H1 (cell line): ENCODE measurements around the gene TMEM272. TPM values are rescaled to one million over a fixed set of nuclear protein-coding genes. Genes with fewer than 3 reads are reported as not detected.

Experiments used
- CTCF ChIA-PET: fragments of 300-600 bp; sonication (Branson Sonifier 250); formaldehyde crosslinking; loops from one replicate; lab custom pipeline; 2021; ENCODE audit not compliant: partially characterized antibody; lab: Charles Lee
- POLR2A ChIA-PET: fragments of 300-600 bp; sonication (Branson Sonifier 250); formaldehyde crosslinking; loops from one replicate; lab custom pipeline; 2021; ENCODE audit warnings: inconsistent platforms; ENCODE audit not compliant: partially characterized antibody; lab: Charles Lee
- DNase-seq, 2 experiments: peaks; one replicate each; pipeline versions ENCODE4 v3.0.0 to v3.0.0-alpha.2; 2010 to 2022; ENCODE audit warnings: low spot score in 2 of 2, low read depth in 1 of 2, mixed read lengths in 1 of 2
- FAIRE-seq: peaks from 2 replicates; lab custom pipeline; 2011; peaks lifted over from hg19 to GRCh38; lab: Jason Lieb, UNC
- H2AFZ ChIP-seq: 2 replicates; pipeline ENCODE4 v1.8.1; 2012; ENCODE audit warnings: low read length, inconsistent platforms
- H2AK5ac ChIP-seq: 2 replicates; pipeline ENCODE4 v1.6.1; 2013; ENCODE audit warnings: low read depth, low read length
- H2BK120ac ChIP-seq: replicated peaks from 2 replicates; pipeline ENCODE3; 2013; ENCODE audit warnings: low read depth, low read length, inconsistent platforms
- H2BK12ac ChIP-seq: 2 replicates; pipeline ENCODE4 v1.6.1; 2013; ENCODE audit warnings: low read depth, low read length
- H2BK15ac ChIP-seq: 2 replicates; pipeline ENCODE4 v1.6.1; 2013; ENCODE audit warnings: low read length
- H2BK20ac ChIP-seq: 2 replicates; pipeline ENCODE4 v1.6.1; 2013; ENCODE audit warnings: low read length
- H2BK5ac ChIP-seq: 2 replicates; pipeline ENCODE4 v1.6.1; 2013; ENCODE audit warnings: low read depth, low read length
- H3K14ac ChIP-seq: 2 replicates; pipeline ENCODE4 v1.6.1; 2013; ENCODE audit warnings: inconsistent platforms; ENCODE audit not compliant: insufficient read length
- H3K18ac ChIP-seq: 2 replicates; pipeline ENCODE4 v1.6.1; 2013; ENCODE audit warnings: low read length; ENCODE audit errors: extremely low read depth
- H3K23ac ChIP-seq: 2 replicates; pipeline ENCODE4 v1.6.1; 2013; ENCODE audit warnings: inconsistent platforms; ENCODE audit not compliant: insufficient read length
- H3K23me2 ChIP-seq: 2 replicates; pipeline ENCODE4 v1.6.1; 2013; ENCODE audit warnings: low read depth, low read length
- H3K27ac ChIP-seq: 2 replicates; pipeline ENCODE4 v1.6.1; 2011; ENCODE audit warnings: low read depth, low read length, inconsistent platforms
- H3K27me3 ChIP-seq, 4 experiments: replicated peaks in 1 of 4; 1 replicate in 1 of 4; 2 replicates in 3 of 4; pipeline versions ENCODE4 v1.6.1 to v1.8.1; 2011 to 2013; ENCODE audit warnings: low read length in 3 of 4, mild to moderate bottlenecking in 3 of 4, inconsistent platforms in 2 of 4, mixed read lengths in 2 of 4, moderate library complexity in 1 of 4; ENCODE audit not compliant: control insufficient read depth in 3 of 4, insufficient read depth in 3 of 4; ENCODE audit errors: extremely low read depth in 1 of 4
- H3K36me3 ChIP-seq, 4 experiments: 2 replicates each; pipeline versions ENCODE4 v1.6.1 to v1.8.1; 2011 to 2013; ENCODE audit warnings: mild to moderate bottlenecking in 4 of 4, low read length in 3 of 4, moderate library complexity in 2 of 4, control low read depth in 1 of 4, inconsistent platforms in 1 of 4; ENCODE audit not compliant: insufficient read depth in 4 of 4, control insufficient read depth in 2 of 4
- H3K4ac ChIP-seq: replicated peaks from 2 replicates; pipeline ENCODE3; 2013; ENCODE audit warnings: low read length, low read depth, mixed read lengths, inconsistent platforms; ENCODE audit not compliant: insufficient read length
- H3K4me1 ChIP-seq, 4 experiments: replicated peaks in 1 of 4; 1 replicate in 1 of 4; 2 replicates in 3 of 4; pipeline versions ENCODE4 v1.6.1 to v1.8.1; 2011 to 2013; ENCODE audit warnings: low read length in 3 of 4, inconsistent platforms in 2 of 4, mixed read lengths in 1 of 4; ENCODE audit not compliant: insufficient read depth in 4 of 4, control insufficient read depth in 3 of 4
- H3K4me2 ChIP-seq, 2 experiments: 2 replicates each; pipeline versions ENCODE4 v1.6.1 to v1.8.1; 2011 to 2013; ENCODE audit warnings: low read depth in 2 of 2, low read length in 2 of 2, control low read depth in 1 of 2, inconsistent platforms in 1 of 2, mild to moderate bottlenecking in 1 of 2; ENCODE audit not compliant: insufficient read depth in 1 of 2
- H3K4me3 ChIP-seq, 4 experiments: fragments of 200-600, 300-600 bp in 1 of 4; sonication (generic), shearing (Covaris generic), sonication (Bioruptor Twin) in 1 of 4; 2 replicates each; pipeline versions ENCODE4 v1.5.1 to v1.8.1; 2011 to 2016; ENCODE audit warnings: low read length in 4 of 4, low read depth in 3 of 4, control low read depth in 2 of 4, inconsistent platforms in 2 of 4, mild to moderate bottlenecking in 2 of 4, mixed read lengths in 1 of 4, moderate library complexity in 1 of 4; ENCODE audit not compliant: insufficient read depth in 2 of 4; ENCODE audit errors: extremely low read depth in 1 of 4
- H3K56ac ChIP-seq: replicated peaks from 2 replicates; pipeline ENCODE3; 2013; ENCODE audit warnings: low read depth, mild to moderate bottlenecking, mixed read lengths, low read length, inconsistent platforms; ENCODE audit not compliant: insufficient read length
- H3K79me1 ChIP-seq: 2 replicates; pipeline ENCODE4 v1.6.1; 2013; ENCODE audit warnings: low read depth, low read length, control low read depth
- H3K79me2 ChIP-seq, 2 experiments: 2 replicates each; pipeline versions ENCODE4 v1.6.1 to v1.8.1; 2012 to 2013; ENCODE audit warnings: low read length in 2 of 2, mild to moderate bottlenecking in 2 of 2, inconsistent platforms in 1 of 2; ENCODE audit not compliant: insufficient read depth in 2 of 2, control insufficient read depth in 1 of 2
- H3K9ac ChIP-seq, 4 experiments: replicated peaks in 1 of 4; 1 replicate in 1 of 4; 2 replicates in 3 of 4; pipeline versions ENCODE4 v1.6.1 to v1.8.1; 2011 to 2013; ENCODE audit warnings: low read depth in 3 of 4, low read length in 3 of 4, control low read depth in 2 of 4, mild to moderate bottlenecking in 2 of 4, moderate library complexity in 2 of 4, inconsistent platforms in 1 of 4; ENCODE audit errors: extremely low read depth in 1 of 4
- H3K9me3 ChIP-seq, 2 experiments: 2 replicates each; pipeline versions ENCODE4 v1.6.1 to v1.8.1; 2012 to 2013; ENCODE audit warnings: mild to moderate bottlenecking in 2 of 2, moderate library complexity in 2 of 2, control low read depth in 1 of 2, inconsistent platforms in 1 of 2, low read depth in 1 of 2, low read length in 1 of 2, mixed read lengths in 1 of 2; ENCODE audit not compliant: insufficient read depth in 2 of 2
- H4K20me1 ChIP-seq, 2 experiments: replicated peaks in 1 of 2; 2 replicates each; pipeline versions ENCODE3 to v1.8.1; 2011 to 2013; ENCODE audit warnings: inconsistent platforms in 2 of 2, low read length in 2 of 2, mild to moderate bottlenecking in 1 of 2; ENCODE audit not compliant: insufficient read depth in 2 of 2, control insufficient read depth in 1 of 2
- H4K5ac ChIP-seq: 2 replicates; pipeline ENCODE4 v1.6.1; 2013; ENCODE audit warnings: low read length, low read depth, mixed read lengths, inconsistent platforms; ENCODE audit not compliant: insufficient read length
- H4K8ac ChIP-seq: 2 replicates; pipeline ENCODE4 v1.8.0; 2013; ENCODE audit warnings: mild to moderate bottlenecking, moderate library complexity, low read length, inconsistent platforms; ENCODE audit not compliant: insufficient read depth; ENCODE audit errors: extremely low read depth
- H4K91ac ChIP-seq: replicated peaks from 2 replicates; pipeline ENCODE3; 2013; ENCODE audit warnings: low read length, mixed read lengths, inconsistent platforms; ENCODE audit not compliant: insufficient read length
- ASH2L ChIP-seq: fragments of 200-600, 300-600 bp; sonication (generic); IDR thresholded peaks from one replicate; pipeline ENCODE4 v1.7.1; 2017; ENCODE audit warnings: low read length
- CBX5 ChIP-seq: fragments of 300-800, 300-1000 bp; sonication (generic); IDR thresholded peaks from 2 replicates; pipeline ENCODE4 v1.7.1; 2016; ENCODE audit warnings: antibody characterized with exemption, low read length, low read depth
- E2F6 ChIP-seq: IDR thresholded peaks from 2 replicates; pipeline ENCODE4 v1.6.1; 2012; ENCODE audit warnings: inconsistent platforms
- FOSL1 ChIP-seq: IDR thresholded peaks from 2 replicates; pipeline ENCODE4 v1.6.1; 2011; ENCODE audit warnings: mild to moderate bottlenecking, low read depth, low read length, moderate library complexity; ENCODE audit not compliant: insufficient read depth
- SIN3A ChIP-seq, 2 experiments: IDR thresholded peaks in 1 of 2; conservative IDR thresholded peaks in 1 of 2; 2 replicates each; pipeline ENCODE4 v1.6.1; 2011 to 2012; ENCODE audit warnings: low read length in 2 of 2, improper control_type of control experiment in 1 of 2, low read depth in 1 of 2, mild to moderate bottlenecking in 1 of 2
- TAF1 ChIP-seq: IDR thresholded peaks from 2 replicates; pipeline ENCODE4 v1.6.1; 2011; ENCODE audit warnings: mild to moderate bottlenecking, low read depth, low read length
- WGBS, 2 experiments: shearing (Covaris generic) in 1 of 2; methylation state at CpG; one replicate each; pipeline versions ENCODE4 v1.1.6 to v1.1.7; 2013 to 2015; ENCODE audit warnings: low lambda C conversion rate in 2 of 2, mixed read lengths in 2 of 2, inconsistent platforms in 1 of 2, low coverage in 1 of 2, missing lambda C conversion rate in 1 of 2; ENCODE audit not compliant: insufficient replicate concordance in 2 of 2, insufficient coverage in 1 of 2, insufficient read length in 1 of 2; ENCODE audit errors: extremely low coverage in 1 of 2, missing lambda C conversion rate in 1 of 2; 5-methylcytosine and 5-hydroxymethylcytosine counted together
- polyA plus RNA-seq, 7 experiments: library from polyadenylated mRNA; depleted of rRNA in 3 of 7; stranded (reverse) in 5 of 7; unstranded in 2 of 7; fragments of >200 nt in 5 of 7; fragments of 200-250 nt in 2 of 7; gene quantifications; 1 replicate in 5 of 7; 2 replicates in 1 of 7; 4 replicates in 1 of 7; pipeline versions ENCODE4 v1.2.1 to v1.2.3, GENCODE V29; 2011 to 2013; ENCODE audit warnings: missing spikeins in 2 of 7, mixed read lengths in 2 of 7
- total RNA-seq: library from RNA; stranded (reverse); fragmentation: NEBNext Ultra II Directional; extraction: Animal tissue kit (Norgen Biotek cat#: 25700); gene quantifications from 2 replicates; pipeline ENCODE4 v1.2.1, GENCODE V29; 2021

Gene TMEM272
- total and polyA plus RNA-seq, 2 of the 8 experiments (the other 6 are each of a cell fraction or from before 2014, with no cell fraction given), result 0.05 TPM; not detected in 1

- Histone ChIP-seq H3K14ac (no peak overlapping the region), H3K4ac (no peak overlapping the region), H3K79me1 (no peaks in the 10 kb centered on the region), H3K79me2 (no peaks in the 10 kb centered on the region), H3K23me2 (no peaks in the 10 kb centered on the region), H4K91ac (no peak overlapping the region), H2BK5ac (no peak overlapping the region), H3K4me1 (peaks cover 0 to 7% (median 3%) of the 10 kb centered on the region in 4 experiments; a peak in 5 of 7 replicates), H3K23ac (no peak overlapping the region), H2AFZ (no peak overlapping the region), H3K9me3 (no peaks in the 10 kb centered on the region), H2AK5ac (no peak overlapping the region), H3K56ac (no peak overlapping the region), H4K5ac (no peak overlapping the region), H3K27ac (no peak overlapping the region), H2BK12ac (no peak overlapping the region), H2BK15ac (no peak overlapping the region), H3K9ac (no peak overlapping the region), H3K4me2 (no peak overlapping the region), H4K20me1 (no peaks in the 10 kb centered on the region), H3K27me3 (no peaks in the 10 kb centered on the region), H4K8ac (no peak overlapping the region), H3K4me3 (no peak overlapping the region), H3K18ac (no peak overlapping the region), H2BK120ac (no peak overlapping the region), H2BK20ac (no peak overlapping the region), H3K36me3 (no peaks in the 10 kb centered on the region)
- POLR2A ChIA-PET, result interaction anchor here (0.8 to 3.1 kb wide), 5 partner anchors 10 to 345 kb away, joined by 3 to 23 read pairs (median 5); partner anchors contain the start of gene INTS6
- TF ChIP-seq E2F6 (no peak), SIN3A (conservative IDR thresholded peaks at IDR 0.05 in 1 of 2, IDR thresholded peaks at IDR 0.05 in 1 of 2; ENCODE audit: low read depth in 1 of 2, low read length in 2 of 2) (no peak), ASH2L (no peak), TAF1 (no peak), CBX5 (no peak), FOSL1 (no peak)
- CTCF ChIA-PET, result interaction anchor here (0.6 to 9.1 kb wide), 24 partner anchors 13 to 671 kb away, joined by 3 to 123 read pairs (median 6); no protein-coding TSS in a partner anchor
- WGBS, 2 experiments, result 95% methylated on average over 7 of the region's 7 CpGs; no CpG with 5 or more reads in 1 of the 2 experiments
- FAIRE-seq (no peak), DNase-seq (no peak)
These were observed 48.4 kb downstream of the TMEM272 start for GRCh38 chr13:51796546-51796945.
